ENCODE measurements around the gene ST6GALNAC4. TPM values are rescaled to one million over a fixed set of nuclear protein-coding genes. Genes with fewer than 3 reads are reported as not detected.

Gene ST6GALNAC4
- total RNA-seq, 4 donors from 2014 or later, result 4.6 to 28.5 (median 16.5) TPM

DNA sequence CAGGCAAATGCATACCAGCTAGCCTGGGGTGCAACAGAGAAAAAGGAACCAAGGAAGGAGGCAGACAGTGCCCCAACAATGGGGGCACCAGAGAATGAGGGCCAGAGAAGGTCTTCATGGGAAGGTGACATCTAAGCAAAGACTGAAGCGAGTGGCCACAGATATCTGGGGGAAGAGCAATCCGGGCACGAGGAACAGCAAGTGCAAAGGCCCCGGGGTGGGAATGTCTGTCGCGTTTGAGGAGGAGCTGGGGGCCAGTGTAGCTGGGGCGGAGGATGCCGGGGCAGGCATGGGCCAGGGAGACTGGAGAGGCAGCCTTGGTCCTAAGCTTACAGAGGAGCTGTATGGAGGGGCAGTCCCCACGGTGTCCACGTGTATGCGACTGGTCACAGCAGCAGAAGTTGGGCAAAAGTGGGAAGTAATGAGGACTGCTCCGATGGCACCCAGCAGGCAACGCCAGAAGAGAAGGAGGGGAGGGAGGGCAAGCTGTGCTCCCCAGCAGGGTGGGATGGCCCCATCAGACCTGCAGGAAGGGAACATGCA, 44.8 kb upstream of the ST6GALNAC4 start:
- TF ChIP-seq, protein P1, sequence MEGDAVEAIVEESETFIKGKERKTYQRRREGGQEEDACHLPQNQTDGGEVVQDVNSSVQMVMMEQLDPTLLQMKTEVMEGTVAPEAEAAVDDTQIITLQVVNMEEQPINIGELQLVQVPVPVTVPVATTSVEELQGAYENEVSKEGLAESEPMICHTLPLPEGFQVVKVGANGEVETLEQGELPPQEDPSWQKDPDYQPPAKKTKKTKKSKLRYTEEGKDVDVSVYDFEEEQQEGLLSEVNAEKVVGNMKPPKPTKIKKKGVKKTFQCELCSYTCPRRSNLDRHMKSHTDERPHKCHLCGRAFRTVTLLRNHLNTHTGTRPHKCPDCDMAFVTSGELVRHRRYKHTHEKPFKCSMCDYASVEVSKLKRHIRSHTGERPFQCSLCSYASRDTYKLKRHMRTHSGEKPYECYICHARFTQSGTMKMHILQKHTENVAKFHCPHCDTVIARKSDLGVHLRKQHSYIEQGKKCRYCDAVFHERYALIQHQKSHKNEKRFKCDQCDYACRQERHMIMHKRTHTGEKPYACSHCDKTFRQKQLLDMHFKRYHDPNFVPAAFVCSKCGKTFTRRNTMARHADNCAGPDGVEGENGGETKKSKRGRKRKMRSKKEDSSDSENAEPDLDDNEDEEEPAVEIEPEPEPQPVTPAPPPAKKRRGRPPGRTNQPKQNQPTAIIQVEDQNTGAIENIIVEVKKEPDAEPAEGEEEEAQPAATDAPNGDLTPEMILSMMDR (IDR thresholded peaks at IDR 0.05), result no peak
- no peak for TF ChIP-seq POLR2A (IDR thresholded peaks at IDR 0.05)

DNA sequence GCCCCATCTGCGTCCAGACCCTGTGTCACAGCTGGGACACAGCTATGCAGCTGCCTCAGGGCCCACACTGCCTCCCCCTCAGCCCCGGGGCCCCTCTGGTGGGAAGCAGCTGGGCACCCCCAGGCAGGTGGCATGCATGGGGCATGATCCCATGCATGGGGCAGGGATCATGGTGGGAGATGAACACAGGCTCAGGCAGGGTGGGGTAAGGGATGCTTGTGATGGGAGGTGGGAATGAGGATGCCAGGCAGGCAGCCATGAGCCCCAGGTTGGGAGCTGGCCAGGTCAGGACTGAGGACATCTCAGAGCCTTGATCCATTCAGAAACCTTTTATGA, 44.3 kb upstream of the ST6GALNAC4 start:
- DNase-seq (ENCODE audit: low spot score in 2 of 2), result no peak
- H3K4me3 ChIP-seq (ENCODE audit: low read depth, poor library complexity, severe bottlenecking), result no peak overlapping the region
- 76 to 85% methylated on average over 2 of the region's 2 CpGs for WGBS, 2 donors
- intact Hi-C loops (cut with DNase I; ENCODE audit: low total_unique reads), result no loop called here
- TF ChIP-seq, protein P1 (IDR thresholded peaks at IDR 0.05), result no peak
- no peak for TF ChIP-seq POLR2A (IDR thresholded peaks at IDR 0.05)

More for the DNA sequence above, 44.8 kb upstream of the ST6GALNAC4 start:
- no peak for DNase-seq (ENCODE audit: low spot score in 2 of 2)
- 90% methylated on average over 13 of the region's 13 CpGs for WGBS, 2 donors
- H3K4me3 ChIP-seq (ENCODE audit: low read depth, poor library complexity, severe bottlenecking), result no peak overlapping the region
- intact Hi-C loops (cut with DNase I; ENCODE audit: low total_unique reads), result no loop called here

DNA sequence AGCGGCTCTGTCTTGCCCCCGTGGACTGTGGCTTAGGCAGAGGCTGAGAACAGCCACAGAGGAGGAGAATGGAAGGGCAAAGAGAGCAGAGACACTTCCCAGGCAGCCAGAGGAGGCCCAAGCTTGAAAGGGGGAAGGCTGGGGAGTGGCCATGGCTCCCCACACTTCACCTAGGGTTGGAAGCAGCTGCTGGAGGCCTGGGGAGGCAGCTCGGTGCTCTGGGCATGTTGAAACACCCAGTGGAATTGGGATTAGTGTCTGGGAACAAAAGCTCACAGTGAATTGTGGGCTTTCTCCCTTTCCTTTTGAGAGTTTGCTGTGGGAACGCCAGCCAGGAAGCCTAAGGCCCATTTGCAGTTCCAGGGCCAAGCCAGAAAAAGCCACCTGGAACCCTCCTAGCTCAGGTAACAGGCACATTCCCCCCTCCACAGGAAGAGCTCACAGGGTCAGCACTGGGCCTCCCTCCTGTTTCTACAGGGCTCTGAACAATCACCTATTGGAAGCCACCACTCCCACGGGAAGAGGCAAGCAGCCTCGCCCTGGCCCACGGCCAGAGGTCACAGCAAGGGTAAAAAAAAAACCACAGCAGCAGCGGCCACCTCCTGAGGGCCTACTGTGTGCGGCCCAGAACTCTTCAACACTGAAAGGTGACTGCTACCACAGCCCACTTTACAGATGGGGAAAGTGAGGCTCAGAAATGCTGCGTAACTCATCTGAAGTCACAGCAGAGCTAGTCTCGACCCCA, 43.7 kb upstream of the ST6GALNAC4 start:
- WGBS, 2 donors, result 31 to 32% methylated on average over 11 of the region's 11 CpGs
- intact Hi-C loops (cut with DNase I; ENCODE audit: low total_unique reads), result no loop called here
- no peak overlapping the region for H3K4me3 ChIP-seq (ENCODE audit: low read depth, poor library complexity, severe bottlenecking)
- DNase-seq (ENCODE audit: low spot score in 2 of 2), result no peak
- TF ChIP-seq POLR2A (IDR thresholded peaks at IDR 0.05), result no peak
- TF ChIP-seq, protein P1 (IDR thresholded peaks at IDR 0.05), result no peak

DNA sequence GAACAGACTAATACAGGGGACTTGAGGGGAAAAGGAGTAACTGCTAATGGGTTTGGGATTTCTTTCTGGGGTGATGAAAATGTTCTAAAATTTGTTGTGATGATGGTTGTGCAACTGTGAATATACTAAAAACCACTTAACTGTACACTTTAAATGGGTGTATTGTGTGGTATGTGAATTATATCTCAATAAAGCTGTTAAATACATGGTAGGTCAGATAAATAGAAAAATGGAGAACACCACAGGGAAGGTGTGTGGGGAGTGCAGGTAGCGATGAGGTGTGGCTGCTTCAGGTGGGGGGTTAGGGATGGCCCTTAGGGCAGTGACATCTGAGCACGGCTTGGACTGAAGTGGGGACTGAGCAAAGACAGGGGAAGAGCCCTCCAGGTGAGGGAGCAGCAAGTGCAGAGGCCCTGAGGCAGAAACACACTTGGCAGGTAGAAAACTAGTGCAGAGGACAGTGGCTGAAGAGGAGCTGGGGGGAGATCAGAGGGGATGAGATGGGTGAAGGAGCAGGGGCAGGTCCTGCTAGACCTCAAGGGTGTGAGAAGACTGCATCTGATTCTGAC, 43.1 kb upstream of the ST6GALNAC4 start:
- intact Hi-C loops (cut with DNase I; ENCODE audit: low total_unique reads), result no loop called here
- no peak overlapping the region for H3K4me3 ChIP-seq (ENCODE audit: low read depth, poor library complexity, severe bottlenecking)
- no peak for DNase-seq (ENCODE audit: low spot score in 2 of 2)
- WGBS, 2 donors, result 55 to 68% methylated on average over 2 of the region's 2 CpGs
- TF ChIP-seq, protein P1 (IDR thresholded peaks at IDR 0.05), result no peak
- TF ChIP-seq POLR2A (IDR thresholded peaks at IDR 0.05), result no peak

DNA sequence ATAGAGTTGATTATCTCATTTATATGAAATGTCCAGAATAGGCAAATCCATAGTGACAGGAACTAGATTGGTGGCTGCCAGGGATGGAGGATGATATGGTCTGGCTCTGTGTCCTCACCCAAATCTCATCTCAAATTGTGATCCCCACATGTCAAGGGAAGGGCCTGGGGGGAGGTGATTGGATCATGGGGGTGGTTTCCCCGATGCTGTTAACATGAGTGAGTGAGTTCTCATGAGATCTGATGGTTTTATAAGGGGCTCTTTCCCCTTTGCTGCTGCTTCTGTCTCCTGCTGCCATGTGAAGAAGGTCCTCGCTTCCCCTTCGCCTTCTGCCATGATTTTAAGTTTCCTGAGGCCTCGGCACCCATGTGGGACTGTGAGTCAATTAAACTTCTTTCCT, 42.6 kb upstream of the ST6GALNAC4 start:
- no peak overlapping the region for H3K4me3 ChIP-seq (ENCODE audit: low read depth, poor library complexity, severe bottlenecking)
- intact Hi-C loops (cut with DNase I; ENCODE audit: low total_unique reads), result no loop called here
- WGBS, 2 donors, result 87 to 89% methylated on average over 4 of the region's 4 CpGs
- no peak for TF ChIP-seq POLR2A (IDR thresholded peaks at IDR 0.05)
- TF ChIP-seq, protein P1 (IDR thresholded peaks at IDR 0.05), result no peak
- no peak for DNase-seq (ENCODE audit: low spot score in 2 of 2)

Data from lower leg skin (tissue), 4 donors.